Mesendoderm (in vitro differentiated cells): Measurements from ENCODE around the gene LOXHD1.

Source experiments
- DNase-seq: peaks from one replicate; pipeline ENCODE4 v3.0.0; 2013
- H2AK5ac ChIP-seq: 2 replicates; pipeline ENCODE4 v1.6.1; 2013; ENCODE audit warnings: low read length, inconsistent platforms
- H2BK120ac ChIP-seq: 2 replicates; pipeline ENCODE4 v1.6.1; 2013; ENCODE audit warnings: low read depth, mild to moderate bottlenecking, low read length, moderate library complexity, mixed read lengths
- H2BK15ac ChIP-seq: replicated peaks from 2 replicates; pipeline ENCODE4 v1.6.1; 2013; ENCODE audit warnings: low read depth, mild to moderate bottlenecking, moderate library complexity
- H2BK5ac ChIP-seq: 2 replicates; pipeline ENCODE4 v1.6.1; 2013; ENCODE audit warnings: low read length, inconsistent platforms
- H3K18ac ChIP-seq: 2 replicates; pipeline ENCODE4 v1.6.1; 2013; ENCODE audit warnings: mild to moderate bottlenecking, low read length, mixed read lengths
- H3K23ac ChIP-seq: one replicate; pipeline ENCODE4 v1.6.1; 2013; ENCODE audit warnings: low read length
- H3K27ac ChIP-seq: 2 replicates; pipeline ENCODE4 v1.5.1; 2013; ENCODE audit warnings: low read depth, mild to moderate bottlenecking, inconsistent platforms, low read length, moderate library complexity
- H3K27me3 ChIP-seq: 2 replicates; pipeline ENCODE4 v1.6.1; 2013; ENCODE audit warnings: low read length, control low read depth, mild to moderate bottlenecking, inconsistent platforms; ENCODE audit not compliant: insufficient read depth, poor library complexity
- H3K36me3 ChIP-seq: 2 replicates; pipeline ENCODE4 v1.6.1; 2013; ENCODE audit warnings: low read length, inconsistent platforms; ENCODE audit not compliant: control insufficient read depth, insufficient read depth
- H3K4ac ChIP-seq: one replicate; pipeline ENCODE4 v1.6.1; 2013; ENCODE audit warnings: low read depth, mild to moderate bottlenecking, low read length, moderate library complexity
- H3K4me1 ChIP-seq: 2 replicates; pipeline ENCODE4 v1.6.1; 2013; ENCODE audit warnings: low read depth, low read length, inconsistent platforms; ENCODE audit not compliant: control insufficient read depth
- H3K4me2 ChIP-seq: 2 replicates; pipeline ENCODE4 v1.6.1; 2013; ENCODE audit warnings: low read length
- H3K4me3 ChIP-seq: 2 replicates; pipeline ENCODE4 v1.5.1; 2013; ENCODE audit warnings: mild to moderate bottlenecking, low read length
- H3K56ac ChIP-seq: one replicate; pipeline ENCODE4 v1.6.1; 2013; ENCODE audit warnings: low read length
- H3K79me1 ChIP-seq: 2 replicates; pipeline ENCODE4 v1.6.1; 2013; ENCODE audit warnings: low read length, inconsistent platforms
- H3K79me2 ChIP-seq: 2 replicates; pipeline ENCODE4 v1.6.1; 2013; ENCODE audit warnings: mild to moderate bottlenecking, low read length; ENCODE audit not compliant: control insufficient read depth, insufficient read depth
- H3K9ac ChIP-seq: 2 replicates; pipeline ENCODE4 v1.6.1; 2013; ENCODE audit warnings: low read length, inconsistent platforms
- H4K5ac ChIP-seq: one replicate; pipeline ENCODE4 v1.6.1; 2013; ENCODE audit warnings: low read length
- H4K8ac ChIP-seq: one replicate; pipeline ENCODE4 v1.6.1; 2013; ENCODE audit warnings: low read depth, mild to moderate bottlenecking, control low read depth, low read length, moderate library complexity
- WGBS: extraction: QIAGEN DNeasy Blood & Tissue Kit; methylation state at CpG from one replicate; pipeline ENCODE4 v1.1.7; 2013; ENCODE audit warnings: low lambda C conversion rate, missing lambda C conversion rate; ENCODE audit not compliant: insufficient coverage; ENCODE audit errors: extremely low coverage; 5-methylcytosine and 5-hydroxymethylcytosine counted together

LOXHD1 gene

DNA sequence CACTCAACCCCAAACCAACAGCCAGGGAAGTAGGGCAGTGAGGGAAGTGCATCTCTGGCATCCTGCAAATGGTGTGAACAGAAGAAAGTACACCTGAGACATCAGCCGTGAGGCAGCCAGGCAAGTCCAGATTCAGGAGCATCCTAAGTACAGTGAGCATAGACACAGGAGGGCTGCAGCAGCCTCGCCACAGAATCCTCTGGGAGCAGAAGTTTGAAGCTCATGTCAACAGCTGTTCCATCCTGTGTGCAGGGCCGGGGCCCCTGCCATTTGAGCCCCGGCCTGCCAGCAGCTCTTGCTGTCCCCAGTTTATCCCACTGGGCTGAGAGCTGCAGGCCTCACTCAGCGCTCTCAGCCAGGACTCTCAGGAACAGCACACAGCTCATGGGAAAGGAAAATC lies 14.5 kb downstream of the LOXHD1 start:
- no peak overlapping the region for H3K23ac ChIP-seq
- H3K18ac ChIP-seq: no peak overlapping the region
- no peak overlapping the region for H3K4me2 ChIP-seq
- H2AK5ac ChIP-seq: no peak overlapping the region
- no peak overlapping the region for H3K27ac ChIP-seq
- no peak for DNase-seq
- no peak overlapping the region for H3K56ac ChIP-seq
- H3K79me1 ChIP-seq: no peaks in the 10 kb centered on the region
- H3K4me1 ChIP-seq: no peaks in the 10 kb centered on the region
- H3K79me2 ChIP-seq: no peaks in the 10 kb centered on the region
- no peak overlapping the region for H3K4ac ChIP-seq
- WGBS: no CpG with 5 or more reads among the region's 5 CpGs
- H2BK5ac ChIP-seq: no peak overlapping the region
- no peaks in the 10 kb centered on the region for H3K36me3 ChIP-seq
- no peak overlapping the region for H3K9ac ChIP-seq
- no peak overlapping the region for H2BK120ac ChIP-seq
- H3K27me3 ChIP-seq: no peaks in the 10 kb centered on the region
- no peak overlapping the region for H4K5ac ChIP-seq
- no peak overlapping the region for H2BK15ac ChIP-seq
- H4K8ac ChIP-seq: no peak overlapping the region
- H3K4me3 ChIP-seq: no peak overlapping the region

GRCh38 chr18:46641917-46642316 lies 15.1 kb downstream of the LOXHD1 start:
- no peak overlapping the region for H3K9ac ChIP-seq
- H3K4me1 ChIP-seq: no peaks in the 10 kb centered on the region
- H2AK5ac ChIP-seq: no peak overlapping the region
- H3K79me2 ChIP-seq: no peaks in the 10 kb centered on the region
- H3K23ac ChIP-seq: no peak overlapping the region
- no peak overlapping the region for H3K27ac ChIP-seq
- H2BK120ac ChIP-seq: no peak overlapping the region
- H2BK5ac ChIP-seq: no peak overlapping the region
- WGBS: no CpG with 5 or more reads among the region's 7 CpGs
- no peak overlapping the region for H4K5ac ChIP-seq
- no peaks in the 10 kb centered on the region for H3K79me1 ChIP-seq
- H3K36me3 ChIP-seq: no peaks in the 10 kb centered on the region
- no peaks in the 10 kb centered on the region for H3K27me3 ChIP-seq
- H3K4me3 ChIP-seq: no peak overlapping the region
- H3K18ac ChIP-seq: no peak overlapping the region
- no peak for DNase-seq
- H3K56ac ChIP-seq: no peak overlapping the region
- H3K4me2 ChIP-seq: no peak overlapping the region
- H2BK15ac ChIP-seq: no peak overlapping the region
- H3K4ac ChIP-seq: no peak overlapping the region
- no peak overlapping the region for H4K8ac ChIP-seq

DNA sequence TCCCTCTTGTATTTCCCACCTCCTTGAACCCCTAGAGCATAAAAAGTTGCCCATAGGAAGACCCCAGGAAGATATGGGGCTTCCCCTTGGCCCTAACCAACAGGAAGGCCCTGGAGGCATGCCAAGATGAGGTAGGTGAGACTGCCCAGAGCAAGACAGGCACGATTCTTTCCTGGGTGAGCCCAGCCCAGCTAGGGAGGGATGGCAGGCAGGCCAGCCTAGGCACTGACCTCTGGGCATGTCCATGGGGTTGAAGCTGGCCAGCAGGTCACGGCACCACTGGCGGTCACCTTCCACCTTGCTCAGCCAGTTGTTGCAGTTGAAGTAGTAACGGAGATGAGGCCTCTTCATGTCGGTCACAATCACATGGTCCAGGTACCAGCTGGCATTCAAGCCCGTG lies 17.6 kb downstream of the LOXHD1 start:
- H3K18ac ChIP-seq: no peak overlapping the region
- no peak overlapping the region for H3K27ac ChIP-seq
- no peak overlapping the region for H3K23ac ChIP-seq
- WGBS: no CpG with 5 or more reads among the region's 6 CpGs
- no peaks in the 10 kb centered on the region for H3K79me2 ChIP-seq
- no peak overlapping the region for H3K56ac ChIP-seq
- H3K4me2 ChIP-seq: no peak overlapping the region
- no peaks in the 10 kb centered on the region for H3K4me1 ChIP-seq
- H2AK5ac ChIP-seq: no peak overlapping the region
- H3K4ac ChIP-seq: no peak overlapping the region
- H4K5ac ChIP-seq: no peak overlapping the region
- no peak overlapping the region for H3K9ac ChIP-seq
- DNase-seq: no peak
- H2BK5ac ChIP-seq: no peak overlapping the region
- no peaks in the 10 kb centered on the region for H3K27me3 ChIP-seq
- no peaks in the 10 kb centered on the region for H3K36me3 ChIP-seq
- H3K79me1 ChIP-seq: no peaks in the 10 kb centered on the region
- no peak overlapping the region for H2BK15ac ChIP-seq
- H3K4me3 ChIP-seq: no peak overlapping the region
- H2BK120ac ChIP-seq: no peak overlapping the region
- no peak overlapping the region for H4K8ac ChIP-seq

- H3K56ac ChIP-seq: no peak overlapping the region
- no peak overlapping the region for H4K5ac ChIP-seq
- no peak overlapping the region for H3K23ac ChIP-seq
- H3K27me3 ChIP-seq: no peaks in the 10 kb centered on the region
- no peak overlapping the region for H2BK15ac ChIP-seq
- no CpG with 5 or more reads among the region's 7 CpGs for WGBS
- H3K4me3 ChIP-seq: no peak overlapping the region
- no peak overlapping the region for H3K4ac ChIP-seq
- no peak overlapping the region for H4K8ac ChIP-seq
- H3K79me1 ChIP-seq: no peaks in the 10 kb centered on the region
- H3K9ac ChIP-seq: no peak overlapping the region
- no peak overlapping the region for H2AK5ac ChIP-seq
- H3K27ac ChIP-seq: no peak overlapping the region
- H3K4me2 ChIP-seq: no peak overlapping the region
- no peaks in the 10 kb centered on the region for H3K36me3 ChIP-seq
- no peak overlapping the region for H2BK120ac ChIP-seq
- H3K4me1 ChIP-seq: no peaks in the 10 kb centered on the region
- H3K79me2 ChIP-seq: no peaks in the 10 kb centered on the region
- no peak overlapping the region for H3K18ac ChIP-seq
- H2BK5ac ChIP-seq: no peak overlapping the region
- DNase-seq: no peak
Observed at GRCh38 chr18:46636040-46636630, 20.9 kb downstream of the LOXHD1 start.

DNA sequence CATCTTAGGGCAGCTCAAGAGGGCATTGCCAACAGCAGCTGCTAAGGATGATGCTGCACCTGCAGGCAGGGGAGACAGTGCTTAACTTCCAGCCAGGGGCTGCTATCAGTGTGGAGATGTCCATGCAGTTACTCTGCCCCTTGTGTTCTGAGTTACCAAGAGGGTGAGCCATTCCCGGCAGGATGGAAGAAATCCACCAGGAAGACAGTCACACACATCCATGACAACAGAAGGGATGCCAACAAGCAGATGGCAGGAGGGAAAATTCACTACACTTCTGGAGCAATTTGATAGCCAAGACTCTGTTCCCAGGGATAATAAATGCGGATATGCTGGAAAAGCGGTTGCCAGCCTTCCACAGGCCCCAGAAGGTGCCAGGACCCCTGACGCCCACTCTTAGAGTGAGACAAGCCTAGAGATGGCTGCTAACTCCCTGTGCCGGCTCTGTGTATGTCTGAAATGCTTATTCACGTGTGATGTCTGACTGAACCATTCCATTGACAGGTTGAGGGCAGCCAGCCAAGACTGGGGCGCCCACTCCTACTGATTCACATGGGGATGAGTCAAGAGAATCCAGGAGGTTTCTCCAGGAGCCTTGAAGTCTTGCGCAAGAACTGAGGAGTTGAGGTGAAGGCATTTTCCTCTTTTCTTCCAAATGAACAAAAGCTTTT lies 24.5 kb downstream of the LOXHD1 start:
- Histone ChIP-seq H3K23ac (no peak overlapping the region), H3K27me3 (no peaks in the 10 kb centered on the region), H3K9ac (no peak overlapping the region), H3K79me2 (no peaks in the 10 kb centered on the region), H3K18ac (no peak overlapping the region), H3K4me1 (no peaks in the 10 kb centered on the region), H3K4me3 (no peak overlapping the region), H3K27ac (no peak overlapping the region), H4K5ac (no peak overlapping the region), H3K4me2 (no peak overlapping the region), H2AK5ac (no peak overlapping the region), H3K79me1 (no peaks in the 10 kb centered on the region), H3K56ac (no peak overlapping the region), H3K36me3 (no peaks in the 10 kb centered on the region), H3K4ac (no peak overlapping the region), H2BK5ac (no peak overlapping the region), H4K8ac (no peak overlapping the region), H2BK15ac (no peak overlapping the region), H2BK120ac (no peak overlapping the region)
- no CpG with 5 or more reads among the region's 8 CpGs for WGBS
- no peak for DNase-seq

DNA sequence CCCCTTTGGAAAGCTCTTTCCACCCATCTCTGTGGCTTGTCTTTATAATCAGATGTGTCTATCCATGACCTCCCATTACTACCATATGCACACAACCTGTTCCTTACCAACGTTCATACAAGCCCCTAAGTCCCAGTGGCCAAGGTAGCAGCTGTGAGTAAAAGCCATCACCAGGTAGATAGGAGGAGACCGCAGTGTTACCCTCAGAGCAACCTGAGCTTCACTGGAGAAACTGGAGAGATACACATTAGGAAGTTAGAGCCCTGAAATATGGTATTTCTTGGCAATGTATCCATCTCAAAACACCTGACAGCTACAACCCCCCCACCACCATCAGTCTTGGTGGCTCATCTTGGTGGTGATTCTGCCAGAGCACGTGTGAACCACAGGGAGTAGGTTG lies 26.0 kb downstream of the LOXHD1 start:
- H3K9ac ChIP-seq: no peak overlapping the region
- H4K5ac ChIP-seq: no peak overlapping the region
- no peak overlapping the region for H2BK120ac ChIP-seq
- no peak overlapping the region for H2AK5ac ChIP-seq
- H3K56ac ChIP-seq: no peak overlapping the region
- no CpG with 5 or more reads among the region's 3 CpGs for WGBS
- H3K79me2 ChIP-seq: no peaks in the 10 kb centered on the region
- no peaks in the 10 kb centered on the region for H3K36me3 ChIP-seq
- no peak overlapping the region for H3K4me2 ChIP-seq
- H4K8ac ChIP-seq: no peak overlapping the region
- no peaks in the 10 kb centered on the region for H3K79me1 ChIP-seq
- no peak overlapping the region for H2BK15ac ChIP-seq
- no peak overlapping the region for H2BK5ac ChIP-seq
- H3K4ac ChIP-seq: no peak overlapping the region
- H3K4me1 ChIP-seq: no peaks in the 10 kb centered on the region
- H3K27ac ChIP-seq: no peak overlapping the region
- H3K23ac ChIP-seq: no peak overlapping the region
- no peak for DNase-seq
- H3K4me3 ChIP-seq: no peak overlapping the region
- no peaks in the 10 kb centered on the region for H3K27me3 ChIP-seq
- H3K18ac ChIP-seq: no peak overlapping the region
